Smooth muscle cell (in vitro differentiated cells): ENCODE measurements around the gene GMEB2. TPM values are rescaled to one million over a fixed set of nuclear protein-coding genes. Genes with fewer than 3 reads are reported as not detected.

Experiments used
- DNase-seq: peaks from one replicate; lab custom pipeline; 2025; ENCODE audit not compliant: unreplicated experiment; lab: John Stamatoyannopoulos, UW
- H2AFZ ChIP-seq: fragments of 200-600 bp; sonication (generic); 2 replicates; pipeline ENCODE4 v1.6.0; 2016; ENCODE audit warnings: antibody characterized with exemption, low read depth, mild to moderate bottlenecking
- H3F3A ChIP-seq: fragments of 200-600 bp; sonication (generic); 2 replicates; pipeline ENCODE4 v1.6.0; 2017; ENCODE audit warnings: antibody characterized with exemption, low read depth
- H3K27ac ChIP-seq: fragments of 200-600 bp; sonication (generic); 2 replicates; pipeline ENCODE4 v1.5.1; 2016; ENCODE audit warnings: low read depth, mild to moderate bottlenecking
- H3K27me3 ChIP-seq: fragments of 200-600 bp; sonication (generic); 2 replicates; pipeline ENCODE4 v1.6.1; 2016; ENCODE audit warnings: low read depth, mild to moderate bottlenecking
- H3K36me3 ChIP-seq: fragments of 200-600 bp; sonication (generic); 2 replicates; pipeline ENCODE4 v1.5.1; 2016; ENCODE audit warnings: low read depth
- H3K4me1 ChIP-seq: fragments of 200-600 bp; sonication (generic); 2 replicates; pipeline ENCODE4 v1.5.1; 2016; ENCODE audit warnings: low read depth
- H3K4me2 ChIP-seq: fragments of 200-600 bp; sonication (generic); 2 replicates; pipeline ENCODE4 v1.6.0; 2016; ENCODE audit warnings: mild to moderate bottlenecking
- H3K4me3 ChIP-seq: fragments of 200-600 bp; sonication (generic); 2 replicates; pipeline ENCODE4 v1.5.1; 2016; ENCODE audit warnings: mild to moderate bottlenecking
- H3K79me2 ChIP-seq: fragments of 200-600 bp; sonication (generic); 2 replicates; pipeline ENCODE4 v1.6.0; 2016; ENCODE audit warnings: low read depth, mild to moderate bottlenecking
- H3K9ac ChIP-seq: fragments of 200-600 bp; sonication (generic); 2 replicates; pipeline ENCODE4 v1.6.0; 2016; ENCODE audit warnings: low read depth
- H3K9me3 ChIP-seq: fragments of 200-600 bp; sonication (generic); replicated peaks from 2 replicates; pipeline ENCODE4 v1.5.1; 2016; ENCODE audit warnings: low read depth
- H4K20me1 ChIP-seq: fragments of 200-600 bp; sonication (generic); 2 replicates; pipeline ENCODE4 v1.6.0; 2016; ENCODE audit warnings: low read depth
- CTCF ChIP-seq: fragments of 200-600 bp; sonication (generic); IDR thresholded peaks from 2 replicates; pipeline ENCODE4 v1.5.1; 2017; ENCODE audit warnings: borderline replicate concordance, mild to moderate bottlenecking, antibody characterized with exemption; ENCODE audit not compliant: insufficient read depth, poor library complexity, severe bottlenecking
- WGBS: methylation state at CpG from one replicate; pipeline ENCODE4 v1.1.7; 2016; ENCODE audit warnings: low lambda C conversion rate; 5-methylcytosine and 5-hydroxymethylcytosine counted together
- polyA plus RNA-seq: library from polyadenylated mRNA; unstranded; fragments of >200 nt; fragmentation: Nextera tagmentation; extraction: Ambion mirVana; gene quantifications from 2 replicates; pipeline ENCODE4 v1.2.1, GENCODE V29; 2016
- total RNA-seq: library from RNA; depleted of rRNA; stranded (reverse); fragments of >200 nt; gene quantifications from 2 replicates; pipeline ENCODE4 v1.2.3, GENCODE V29; 2014

The GMEB2 gene
- total and polyA plus RNA-seq, 2 experiments from 2014 or later, result 8.9 to 11.3 TPM

DNA sequence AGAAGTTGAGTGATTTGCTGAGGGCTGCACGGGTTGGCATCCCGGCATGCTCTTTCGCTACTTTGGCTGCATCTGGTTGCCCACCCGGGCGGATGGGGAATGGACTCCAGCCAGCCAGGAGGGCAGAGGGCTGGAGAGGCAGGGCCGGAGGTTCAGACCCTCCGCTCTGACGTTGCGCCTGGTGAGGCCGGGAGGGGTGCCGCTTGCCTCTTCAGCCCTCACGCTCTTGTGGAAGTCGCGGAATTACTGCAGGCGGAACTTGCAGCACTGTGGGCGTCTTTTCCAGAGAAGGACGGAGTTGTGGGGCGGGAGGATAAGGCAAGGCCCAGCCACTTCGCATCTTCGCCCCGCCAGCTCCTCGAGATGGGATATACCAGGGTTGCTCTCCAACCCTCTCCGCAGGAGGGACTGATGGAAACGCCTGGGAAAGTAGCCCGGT is 31.9 kb upstream of the GMEB2 start:
- peak overlapping the region; percentile 60 for H3K9ac ChIP-seq
- H4K20me1 ChIP-seq, result no peaks in the 10 kb centered on the region
- DNase-seq, result no peak
- H3K4me3 ChIP-seq, result peak overlapping the region; percentile 83
- peaks cover 4% of the 10 kb centered on the region for H3K4me1 ChIP-seq
- H3K36me3 ChIP-seq, result no peaks in the 10 kb centered on the region
- no peaks in the 10 kb centered on the region for H3F3A ChIP-seq
- H3K27ac ChIP-seq, result peak overlapping the region; percentile 22
- WGBS, result 7% methylated on average over 25 of the region's 25 CpGs
- no peaks in the 10 kb centered on the region for H3K9me3 ChIP-seq
- H3K79me2 ChIP-seq, result no peaks in the 10 kb centered on the region
- H3K4me2 ChIP-seq, result peak overlapping the region; percentile 94
- peak overlapping the region; percentile 89 for H2AFZ ChIP-seq
- no peaks in the 10 kb centered on the region for H3K27me3 ChIP-seq
- TF ChIP-seq CTCF, result no peak

- H3K9me3 ChIP-seq, result no peaks in the 10 kb centered on the region
- H3K9ac ChIP-seq, result peak within 1 kb of the TSS; percentile 60
- peak within 1 kb of the TSS; percentile 89 for H2AFZ ChIP-seq
- peak within 1 kb of the TSS; percentile 83 for H3K4me3 ChIP-seq
- peak; percentile 94 for DNase-seq
- peaks cover 4% of the 10 kb centered on the region for H3K4me1 ChIP-seq
- H3F3A ChIP-seq, result no peaks in the 10 kb centered on the region
- H4K20me1 ChIP-seq, result no peaks in the 10 kb centered on the region
- no peaks in the 10 kb centered on the region for H3K79me2 ChIP-seq
- no peak for TF ChIP-seq CTCF
- no peaks in the 10 kb centered on the region for H3K27me3 ChIP-seq
- H3K27ac ChIP-seq, result peak within 1 kb of the TSS; percentile 22
- WGBS, result 5% methylated on average over 73 of the region's 73 CpGs
- peak within 1 kb of the TSS; percentile 94 for H3K4me2 ChIP-seq
- no peaks in the 10 kb centered on the region for H3K36me3 ChIP-seq
These were observed 31.2 kb upstream of the GMEB2 start, which contains the start of gene RTEL1 for GRCh38 chr20:63657937-63658748. Gene RTEL1 (plus strand): TSS chr20:63658312. CDS start chr20:63659403, 1,091 bp downstream.

DNA sequence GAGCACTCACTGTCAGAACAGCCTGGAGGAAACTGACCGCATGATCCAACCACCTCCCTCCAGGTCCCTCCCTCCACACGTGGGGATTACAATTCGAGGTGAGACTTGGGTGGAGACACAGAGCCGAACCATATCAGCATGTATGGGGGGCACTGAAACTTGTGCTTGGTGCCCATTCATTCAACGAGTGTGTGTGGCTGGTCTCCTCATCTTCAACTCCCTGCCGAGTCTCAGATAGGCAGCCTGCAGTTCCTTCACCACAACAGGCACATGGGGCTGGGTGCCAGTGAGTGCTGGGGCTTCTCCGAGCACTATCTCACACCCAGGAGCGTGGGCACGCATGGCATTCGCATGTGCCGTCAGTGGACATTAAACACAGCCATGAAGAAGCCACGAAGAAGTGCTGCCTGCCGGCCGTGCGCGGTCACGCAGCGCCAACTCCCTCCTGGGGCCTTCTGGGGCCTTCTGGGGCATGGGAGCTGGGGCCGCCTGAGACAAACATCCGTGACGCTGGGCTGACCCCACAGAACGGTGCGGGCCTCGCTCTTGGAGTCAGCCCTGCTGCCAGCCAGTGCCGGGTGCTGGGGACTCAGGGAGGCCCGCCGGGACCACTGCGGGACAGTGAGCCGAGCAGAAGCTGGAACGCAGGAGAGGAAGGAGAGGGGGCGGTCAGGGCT is 30.5 kb upstream of the GMEB2 start:
- Histone ChIP-seq H3K4me3 (peak overlapping the region; percentile 83), H3K27ac (peak overlapping the region; percentile 3), H3K79me2 (no peaks in the 10 kb centered on the region), H3K9me3 (no peaks in the 10 kb centered on the region), H3K4me1 (peaks cover 4% of the 10 kb centered on the region), H2AFZ (peak overlapping the region; percentile 89), H3F3A (no peaks in the 10 kb centered on the region), H3K27me3 (no peaks in the 10 kb centered on the region), H4K20me1 (no peaks in the 10 kb centered on the region), H3K36me3 (no peaks in the 10 kb centered on the region), H3K4me2 (peak overlapping the region; percentile 94), H3K9ac (peak overlapping the region; percentile 60)
- TF ChIP-seq CTCF, result no peak
- DNase-seq, result no peak
- WGBS, result 79% methylated on average over 31 of the region's 31 CpGs
